HepG2 (cell line): ENCODE data around the gene MED9. TPM values are rescaled to one million over a fixed set of nuclear protein-coding genes. Genes with fewer than 3 reads are reported as not detected.

Source experiments
- ATAC-seq: fragments of 200-7000 bp; cut with Tn5 transposase; 3 replicates; pipeline ENCODE4 v1.9.1; 2020; ENCODE audit warnings: mild to moderate bottlenecking, moderate library complexity
- BruUV-seq: library from RNA; stranded (reverse); fragments of 400-500 nt; replicated peaks from 2 replicates; lab custom pipeline; 2021; lab: Mats Ljungman, UMichigan
- CTCF ChIA-PET: fragments of 300-600 bp; formaldehyde crosslinking; extraction: SDS; loops from one replicate; lab custom pipeline; 2021; ENCODE audit warnings: low total read pairs, inconsistent platforms, low intra/inter-chr PET ratio; lab: Yijun Ruan, JAX
- POLR2A ChIA-PET: fragments of 350-600 bp; sonication (Branson Sonifier 250); formaldehyde crosslinking; loops from one replicate; lab custom pipeline; 2020; ENCODE audit warnings: antibody characterized with exemption, inconsistent platforms; lab: Yijun Ruan, JAX
- DNase-seq: peaks from one replicate; pipeline ENCODE4 v3.0.0-alpha.2; 2015; ENCODE audit warnings: low spot score
- FAIRE-seq: peaks from 3 replicates; lab custom pipeline; 2011; peaks lifted over from hg19 to GRCh38; lab: Jason Lieb, UNC
- H2AFZ ChIP-seq: one replicate; pipeline ENCODE4 v1.6.1; 2011; ENCODE audit warnings: low read length, inconsistent platforms
- H3K27ac ChIP-seq: fragments of 300-600 bp; 3 replicates; pipeline ENCODE4 v1.8.0; 2011; ENCODE audit warnings: mixed run types, mild to moderate bottlenecking, mixed read lengths, low read length, inconsistent platforms; ENCODE audit not compliant: insufficient read depth; ENCODE audit errors: extremely low read length
- H3K27me3 ChIP-seq, 2 experiments: fragments of 200-600 bp in 1 of 2; 2 replicates in 1 of 2; 3 replicates in 1 of 2; pipeline versions ENCODE4 v1.6.0 to v1.8.0; 2011; ENCODE audit warnings: low read length in 2 of 2, mild to moderate bottlenecking in 2 of 2, moderate library complexity in 2 of 2, inconsistent platforms in 1 of 2; ENCODE audit not compliant: insufficient read depth in 2 of 2, control insufficient read depth in 1 of 2
- H3K36me3 ChIP-seq, 2 experiments: fragments of 200-600 bp in 1 of 2; replicated peaks in 1 of 2; 2 replicates in 1 of 2; 3 replicates in 1 of 2; pipeline versions ENCODE4 v1.5.1 to v1.8.0; 2011; ENCODE audit warnings: low read length in 2 of 2, inconsistent platforms in 1 of 2; ENCODE audit not compliant: insufficient read depth in 2 of 2, control insufficient read depth in 1 of 2
- H3K4me1 ChIP-seq: 2 replicates; pipeline ENCODE4 v1.5.1; 2012; ENCODE audit warnings: low read length, inconsistent platforms; ENCODE audit not compliant: insufficient read depth
- H3K4me2 ChIP-seq: 2 replicates; pipeline ENCODE4 v1.6.0; 2011; ENCODE audit warnings: low read depth, low read length, inconsistent platforms
- H3K4me3 ChIP-seq, 3 experiments: fragments of 200-600 bp in 1 of 3; sonication (generic), shearing (Covaris generic) in 1 of 3; replicated peaks in 1 of 3; 2 replicates each; pipeline ENCODE4 v1.5.1; 2011 to 2016; ENCODE audit warnings: low read length in 3 of 3, inconsistent platforms in 2 of 3, low read depth in 2 of 3, mild to moderate bottlenecking in 2 of 3, control low read depth in 1 of 3, mixed read lengths in 1 of 3; ENCODE audit not compliant: insufficient read depth in 1 of 3
- H3K79me2 ChIP-seq: one replicate; pipeline ENCODE4 v1.6.1; 2011; ENCODE audit warnings: low read length, inconsistent platforms; ENCODE audit not compliant: insufficient read depth
- H3K9ac ChIP-seq: 2 replicates; pipeline ENCODE4 v1.6.0; 2011; ENCODE audit warnings: mild to moderate bottlenecking, low read depth, low read length, inconsistent platforms; ENCODE audit not compliant: insufficient read depth
- H3K9me3 ChIP-seq: 2 replicates; pipeline ENCODE4 v1.5.1; 2012; ENCODE audit warnings: mild to moderate bottlenecking, low read length
- H4K20me1 ChIP-seq: 2 replicates; pipeline ENCODE4 v1.6.0; 2011; ENCODE audit warnings: inconsistent platforms, mild to moderate bottlenecking, low read length, moderate library complexity; ENCODE audit not compliant: insufficient read depth
- ARID3A ChIP-seq: IDR thresholded peaks from 2 replicates; pipeline ENCODE4 v1.6.1; 2012; ENCODE audit warnings: low read depth, low read length, improper control_type of control experiment
- FOSL2 ChIP-seq: sonication (generic); formaldehyde crosslinking; IDR thresholded peaks from 2 replicates; pipeline ENCODE4 v1.4.0; 2020; ENCODE audit warnings: missing genetic modification reagents
- FOXO1 ChIP-seq: sonication (generic); formaldehyde crosslinking; IDR thresholded peaks from 2 replicates; pipeline ENCODE4 v1.4.0; 2020; ENCODE audit warnings: missing genetic modification reagents
- GRHL1 ChIP-seq: sonication (generic); formaldehyde crosslinking; conservative IDR thresholded peaks from 2 replicates; pipeline ENCODE4 v1.8.0; 2022; ENCODE audit warnings: missing genetic modification reagents
- HNF4G ChIP-seq, 2 experiments: sonication (generic) in 1 of 2; formaldehyde crosslinking in 1 of 2; IDR thresholded peaks; 2 replicates each; pipeline versions ENCODE4 v1.4.0 to v1.6.1; 2011 to 2020; ENCODE audit warnings: borderline replicate concordance in 2 of 2, low read depth in 2 of 2, mild to moderate bottlenecking in 2 of 2, low read length in 1 of 2, missing genetic modification reagents in 1 of 2, moderate library complexity in 1 of 2
- IRF9 ChIP-seq: sonication (generic); formaldehyde crosslinking; IDR thresholded peaks from 2 replicates; pipeline ENCODE4 v1.8.0; 2022; ENCODE audit warnings: missing genetic modification reagents, mild to moderate bottlenecking, borderline replicate concordance
- JUND ChIP-seq: sonication (generic); formaldehyde crosslinking; IDR thresholded peaks from 2 replicates; pipeline ENCODE4 v1.8.0; 2022; ENCODE audit warnings: mild to moderate bottlenecking, missing genetic modification reagents
- LCORL ChIP-seq, 2 experiments: fragments of 450-650 bp in 1 of 2; sonication (generic) in 1 of 2; formaldehyde crosslinking in 1 of 2; IDR thresholded peaks; 2 replicates each; pipeline versions ENCODE4 v1.5.0 to v1.6.1; 2017 to 2020; ENCODE audit warnings: antibody characterized with exemption in 1 of 2, missing genetic modification reagents in 1 of 2
- NCOA5 ChIP-seq: sonication (generic); formaldehyde crosslinking; IDR thresholded peaks from 2 replicates; pipeline ENCODE4 v1.4.0; 2020; ENCODE audit warnings: missing genetic modification reagents
- RFX1 ChIP-seq: fragments of 450-650 bp; IDR thresholded peaks from 2 replicates; pipeline ENCODE4 v1.6.1; 2017
- TARDBP ChIP-seq: sonication (generic); formaldehyde crosslinking; IDR thresholded peaks from 2 replicates; pipeline ENCODE4 v1.8.0; 2022; ENCODE audit warnings: mild to moderate bottlenecking, missing genetic modification reagents
- TBX2 ChIP-seq: sonication (generic); formaldehyde crosslinking; IDR thresholded peaks from 2 replicates; pipeline ENCODE4 v1.5.0; 2020; ENCODE audit warnings: missing genetic modification reagents, mild to moderate bottlenecking, borderline replicate concordance
- THAP7 ChIP-seq: sonication (generic); formaldehyde crosslinking; IDR thresholded peaks from 2 replicates; pipeline ENCODE4 v1.8.1; 2023; ENCODE audit warnings: mild to moderate bottlenecking, missing genetic modification reagents
- ZBTB42 ChIP-seq: sonication (generic); formaldehyde crosslinking; IDR thresholded peaks from 2 replicates; pipeline ENCODE4 v1.5.0; 2020; ENCODE audit warnings: mild to moderate bottlenecking, missing genetic modification reagents
- ZFY ChIP-seq: sonication (generic); formaldehyde crosslinking; IDR thresholded peaks from 2 replicates; pipeline ENCODE4 v1.4.0; 2020; ENCODE audit warnings: missing genetic modification reagents
- ZNF3 ChIP-seq: IDR thresholded peaks from 2 replicates; pipeline ENCODE4 v1.7.0; 2017; ENCODE audit warnings: inconsistent platforms
- ZNF564 ChIP-seq: sonication (generic); formaldehyde crosslinking; IDR thresholded peaks from 2 replicates; pipeline ENCODE4 v1.8.1; 2023; ENCODE audit warnings: mild to moderate bottlenecking, missing genetic modification reagents
- ZNF660 ChIP-seq: sonication (generic); formaldehyde crosslinking; IDR thresholded peaks from 2 replicates; pipeline ENCODE4 v1.5.1; 2020; ENCODE audit warnings: mild to moderate bottlenecking, low read depth, missing genetic modification reagents, borderline replicate concordance
- WGBS: methylation state at CpG from one replicate; pipeline ENCODE4 v1.1.6; 2017; ENCODE audit warnings: low lambda C conversion rate; 5-methylcytosine and 5-hydroxymethylcytosine counted together
- in situ Hi-C: cut with HindIII; loops from 2 replicates; pipeline ENCODE4 v1.10.0; 2017; ENCODE audit warnings: low pct_unique_long_range_greater_than_20kb; ENCODE audit not compliant: extremely low pct_ligation_motif_present
- intact Hi-C: fragments of 100-400 bp; cut with micrococcal nuclease; formaldehyde crosslinking; loops from one replicate; pipeline ENCODE4 v1.10.0; 2022; ENCODE audit not compliant: unreplicated experiment
- polyA plus RNA-seq, 8 experiments: library from polyadenylated mRNA; depleted of rRNA in 3 of 8; stranded (reverse) in 7 of 8; unstranded in 1 of 8; fragments of >200 nt; fragmentation: Illumina TruSeq in 4 of 8; extraction: Trizol in 4 of 8; gene quantifications; 2 replicates each; pipeline versions ENCODE4 v1.2.1 to v1.2.3, GENCODE V29; 2011 to 2016; ENCODE audit warnings: low read depth in 4 of 8, missing spikeins in 1 of 8, mixed read lengths in 1 of 8; ENCODE audit not compliant: insufficient read depth in 1 of 8
- total RNA-seq, 5 experiments: library from RNA; depleted of rRNA; stranded (reverse); fragments of >200 nt; fragmentation: Illumina TruSeq; extraction: Trizol; gene quantifications; 2 replicates each; pipeline ENCODE4 v1.2.3, GENCODE V29; 2016; ENCODE audit warnings: low read depth in 1 of 5

The MED9 gene
- total and polyA plus RNA-seq, 2 of the 13 experiments (the other 11 are each of a cell fraction or from before 2014, with no cell fraction given), result 11.9 to 15.1 TPM

GRCh38 chr17:17435323-17435722, 41.5 kb upstream of the MED9 start:
- ATAC-seq, result peak; percentile 82
- Histone ChIP-seq H2AFZ (no peak overlapping the region), H3K9me3 (no peaks in the 10 kb centered on the region), H3K9ac (no peak overlapping the region), H3K79me2 (no peaks in the 10 kb centered on the region), H4K20me1 (no peaks in the 10 kb centered on the region), H3K4me1 (peaks cover 66% of the 10 kb centered on the region), H3K4me2 (peak overlapping the region; percentile 13), H3K27ac (no peak overlapping the region), H3K4me3 (no peak overlapping the region), H3K36me3 (no peaks in the 10 kb centered on the region), H3K27me3 (no peaks in the 10 kb centered on the region)
- BruUV-seq, result no TSS peak
- POLR2A ChIA-PET, result interaction anchor here (1.0 to 3.1 kb wide), 6 partner anchors 10 to 80 kb away, joined by 3 to 33 read pairs (median 6); partner anchors contain the start of gene RASD1
- FAIRE-seq, result no peak
- CTCF ChIA-PET, result interaction anchor here (1.2 to 1.3 kb wide), 2 partner anchors 48 to 80 kb away, joined by 4 read pairs; no protein-coding TSS in a partner anchor
- WGBS, result 0% methylated on average over 3 of the region's 4 CpGs
- peak; percentile 80 for DNase-seq
- in situ Hi-C loops, result no loop called here
- intact Hi-C loops, result no loop called here
- peak; percentile 88 for TF ChIP-seq FOSL2 (CRISPR knock-in tag)
- TF ChIP-seq FOXO1 (CRISPR knock-in tag), result peak; percentile 33; the same call in 1 of the 2 replicates
- no peak for TF ChIP-seq ZNF564 (CRISPR knock-in tag)
- no peak for TF ChIP-seq NCOA5 (CRISPR knock-in tag)
- TF ChIP-seq TARDBP, result no peak
- no peak for TF ChIP-seq LCORL (IDR thresholded peaks at IDR 0.05)
- TF ChIP-seq LCORL (CRISPR knock-in tag; IDR thresholded peaks at IDR 0.05), result peak; percentile 66
- no peak for TF ChIP-seq GRHL1 (CRISPR knock-in tag)
- no peak for TF ChIP-seq ZBTB42 (CRISPR knock-in tag)
- TF ChIP-seq JUND, result 0 out of 2 replicates have a peak, but pooled peaks have one; percentile 29
- TF ChIP-seq ZNF660 (CRISPR knock-in tag), result no peak
- TF ChIP-seq IRF9 (CRISPR knock-in tag), result no peak
- no peak for TF ChIP-seq HNF4G (IDR thresholded peaks at IDR 0.05; ENCODE audit: borderline replicate concordance, low read depth, low read length)
- no peak for TF ChIP-seq HNF4G (CRISPR knock-in tag; IDR thresholded peaks at IDR 0.05; ENCODE audit: borderline replicate concordance, low read depth)
- TF ChIP-seq THAP7 (CRISPR knock-in tag), result no peak
- peak; percentile 54; the same call in 1 of the 2 replicates for TF ChIP-seq ARID3A
- no peak for TF ChIP-seq ZNF3 (CRISPR knock-in tag)
- TF ChIP-seq TBX2 (CRISPR knock-in tag), result no peak
- no peak for TF ChIP-seq RFX1
- TF ChIP-seq ZFY (CRISPR knock-in tag), result no peak
